CD4-positive, alpha-beta T cell treated with Interleukin-21 for 1 hour (primary cell): ENCODE measurements around the gene SNX2.
"Not testable (repeated sequence)": the region's sequence is repeated elsewhere in the genome, so short reads cannot be mapped to it uniquely, and the experiment has no call there.

ENCODE experiments used
- DNase-seq: peaks from one replicate; pipeline ENCODE4 v3.0.0-alpha.2; 2020

SNX2 gene

DNA sequence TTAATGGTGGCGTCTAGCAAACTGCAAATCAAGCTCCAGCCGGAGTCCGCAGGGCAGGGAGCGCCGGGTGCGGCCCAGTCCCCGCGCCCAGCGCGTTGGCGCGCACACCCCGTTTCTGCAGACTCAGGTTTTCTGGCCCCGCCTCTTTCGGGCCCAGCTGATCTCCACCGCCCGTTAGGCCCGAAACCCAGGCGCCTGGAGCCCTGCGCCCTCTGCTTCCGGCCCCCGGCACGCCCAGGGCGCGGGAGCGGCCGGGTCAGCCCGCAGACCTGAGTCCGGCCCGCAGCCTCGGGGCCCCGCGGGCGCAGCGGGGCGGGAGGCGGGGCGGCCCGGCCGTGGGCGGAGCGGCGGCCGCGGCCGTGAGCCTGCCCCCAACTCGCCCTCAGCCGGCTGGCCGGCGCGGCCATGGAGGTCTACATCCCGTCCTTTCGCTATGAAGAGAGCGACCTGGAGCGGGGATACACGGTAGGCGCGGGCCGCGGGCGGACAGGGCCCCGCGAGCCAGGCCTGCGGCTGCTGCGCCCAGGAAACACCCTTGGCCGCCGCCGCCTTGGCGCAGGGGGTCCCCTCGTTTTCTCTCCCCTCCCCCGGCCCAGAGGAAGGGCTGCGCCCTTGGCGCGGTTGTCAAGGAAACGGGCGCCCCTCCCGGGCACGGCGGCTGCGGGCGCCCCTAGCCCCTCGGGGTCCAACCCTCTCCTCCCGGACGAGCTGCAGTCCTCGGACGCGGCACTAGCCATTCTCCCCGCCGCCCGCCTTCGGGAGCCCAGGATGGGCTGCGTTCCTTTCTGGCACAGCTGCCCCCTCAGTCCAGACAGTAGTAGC is 70.6 kb downstream of the SNX2 start, which contains the start of gene SNX24:
SNX24 (plus strand) TSS at position 385 of the 822 bp plus-strand sequence; CDS start at position 406, 21 bp downstream.
- DNase-seq: peak; percentile 79

DNA sequence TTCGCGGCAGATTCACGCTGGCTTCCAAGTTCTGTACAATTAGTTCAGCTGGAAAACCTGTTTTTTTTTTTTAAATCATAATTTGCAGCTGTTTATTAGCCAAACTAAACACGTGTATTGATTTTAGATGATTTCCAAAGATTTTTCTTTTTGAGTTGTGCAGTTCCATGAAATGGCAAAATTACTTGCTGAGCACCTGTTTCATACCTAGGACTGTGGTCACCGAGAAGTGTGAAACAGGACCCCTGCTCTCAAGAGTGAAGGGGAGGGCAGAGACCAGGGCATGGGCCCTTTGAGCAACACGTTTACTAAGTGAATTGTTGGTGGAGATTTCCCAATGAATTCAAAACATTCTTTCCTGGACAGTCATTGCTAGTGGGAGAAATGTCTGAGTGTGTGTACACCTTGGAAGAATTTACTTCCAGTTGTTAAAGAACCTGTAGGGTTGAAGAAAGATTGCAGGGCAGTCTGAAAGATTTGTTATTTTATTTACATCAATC is 71.2 kb downstream of the SNX2 start:
- no peak for DNase-seq

DNA sequence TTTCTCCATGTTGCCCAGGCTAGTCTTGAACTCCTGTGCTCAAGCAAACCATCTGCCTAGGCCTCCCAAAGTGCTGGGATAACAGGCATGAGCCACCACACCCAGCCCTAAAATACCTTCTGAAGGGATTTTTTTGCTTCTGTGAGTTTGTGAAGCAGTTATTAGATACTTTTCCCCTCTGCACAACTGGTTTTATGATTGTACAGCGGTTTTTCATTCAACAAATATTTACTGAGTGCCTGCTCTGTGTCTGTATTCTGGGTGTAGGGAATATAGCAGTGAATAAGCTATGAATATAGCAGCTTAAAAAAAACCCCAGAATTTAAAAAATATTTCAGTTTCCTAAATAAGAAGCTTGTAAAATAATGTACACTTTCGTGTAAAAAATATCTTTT is 72.8 kb downstream of the SNX2 start:
- DNase-seq: no peak

DNA sequence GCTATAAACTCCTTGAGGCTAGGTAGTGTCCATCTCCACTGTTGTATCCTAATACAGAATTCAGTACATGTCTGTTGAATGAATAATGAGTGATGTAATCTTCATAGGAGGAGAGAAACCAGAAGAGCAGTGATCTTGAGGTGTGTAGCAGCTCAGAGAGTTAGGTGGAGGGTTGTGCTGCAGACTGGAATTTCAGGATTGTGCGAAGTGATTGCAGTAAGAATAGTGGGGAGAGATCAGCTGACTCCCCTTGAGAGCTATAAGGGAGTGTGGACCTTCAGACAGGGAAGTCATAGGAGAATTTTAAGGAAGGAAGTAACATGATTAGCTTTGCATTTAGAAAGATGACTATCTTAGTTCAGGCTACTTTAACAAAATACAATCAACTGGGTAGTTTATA is 74.9 kb downstream of the SNX2 start:
- DNase-seq: no peak

DNA sequence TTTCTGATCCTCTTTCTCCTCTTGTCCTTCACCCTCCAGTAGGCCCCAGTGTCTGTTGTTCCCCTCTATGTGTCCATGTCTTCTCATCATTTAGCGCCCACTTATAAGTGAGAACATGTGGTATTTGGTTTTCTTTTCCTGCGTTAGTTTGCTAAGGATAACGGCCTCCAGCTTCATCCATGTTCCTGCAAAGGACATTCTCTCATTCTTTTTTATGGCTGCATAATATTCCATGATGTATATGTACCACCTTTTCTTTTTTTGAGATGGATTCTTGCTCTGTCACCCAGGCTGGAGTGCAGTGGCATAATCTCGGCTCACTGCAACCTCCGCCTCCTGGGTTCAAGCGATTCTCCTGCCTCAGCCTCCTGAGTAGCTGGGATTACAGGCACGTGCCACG is 82.7 kb downstream of the SNX2 start:
- not testable (repeated sequence) for DNase-seq

DNA sequence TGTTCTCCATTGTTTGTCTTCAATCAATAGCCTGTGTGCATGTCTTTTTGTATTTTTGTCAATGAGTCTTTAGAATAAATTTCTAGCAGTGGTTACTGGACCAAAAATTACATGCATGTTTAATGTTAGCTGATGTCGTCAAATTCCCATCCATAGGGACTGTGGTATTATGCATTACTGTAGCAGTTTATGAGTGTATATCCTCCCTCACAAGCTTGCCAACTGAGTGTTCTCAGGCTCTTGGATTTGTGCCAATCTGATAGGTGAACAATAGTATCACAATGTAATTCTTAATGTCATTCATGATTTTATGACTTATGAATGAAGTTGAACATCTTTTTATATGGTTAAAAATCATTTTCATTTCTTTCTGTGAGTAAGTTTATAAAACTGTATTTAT is 83.6 kb downstream of the SNX2 start:
- no peak for DNase-seq

DNA sequence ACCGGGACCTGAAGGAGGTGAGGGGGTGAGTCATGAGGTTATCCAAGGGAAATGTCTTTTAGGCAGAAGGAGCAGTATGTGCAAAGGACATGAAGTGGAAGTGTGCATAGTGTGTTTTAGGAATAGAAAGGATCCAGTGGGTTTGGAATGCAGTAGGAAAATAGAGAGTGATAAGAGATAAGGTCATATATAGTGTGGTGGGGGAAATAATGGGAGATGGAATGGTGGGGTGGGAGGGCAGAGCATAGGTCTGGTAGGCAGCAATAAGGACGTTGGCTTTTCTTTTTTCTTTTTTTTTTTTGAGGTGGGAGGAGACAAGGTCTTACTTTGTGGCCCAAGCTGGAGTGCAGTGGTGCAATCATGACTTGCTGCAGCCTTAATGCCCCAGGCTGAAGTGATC is 88.4 kb downstream of the SNX2 start:
- DNase-seq: no peak

DNA sequence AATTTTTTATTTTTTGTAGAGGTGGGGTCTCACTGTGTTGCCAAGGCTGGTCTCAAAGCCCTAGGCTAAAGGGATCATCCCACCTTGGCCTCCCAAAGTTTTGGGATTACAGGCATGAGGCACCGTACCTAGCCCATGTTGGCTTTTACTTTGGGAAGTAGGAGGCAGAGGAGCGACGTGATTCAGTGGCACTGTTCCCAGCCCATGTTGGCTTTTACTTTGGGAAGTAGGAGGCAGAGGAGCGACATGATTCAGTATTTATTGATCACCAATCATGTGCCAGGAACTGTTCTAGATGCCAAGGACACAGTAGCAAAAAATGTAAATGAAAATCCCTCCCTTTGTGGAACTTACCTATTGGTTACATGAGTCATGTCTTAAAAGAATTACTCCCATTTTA is 88.8 kb downstream of the SNX2 start:
- no peak for DNase-seq

DNA sequence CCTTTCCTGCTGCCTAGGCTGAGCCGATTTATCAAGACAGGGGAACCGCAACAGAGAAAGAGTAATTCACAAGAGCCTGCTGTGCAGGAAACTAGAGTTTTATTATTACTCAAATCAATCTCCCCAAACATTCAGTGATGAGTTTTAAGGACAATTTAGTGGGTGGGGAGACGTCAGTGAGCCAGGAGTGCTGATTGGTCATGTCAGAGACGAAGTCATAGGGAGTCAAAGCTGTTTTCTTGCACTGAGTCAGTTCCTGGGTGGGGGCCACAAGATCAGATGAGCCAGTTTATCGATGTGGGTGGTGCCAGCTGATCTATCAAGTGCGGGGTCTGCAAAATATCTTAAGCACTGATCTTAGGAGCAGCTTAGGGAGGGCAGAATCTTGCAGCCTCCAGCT is 89.5 kb downstream of the SNX2 start:
- DNase-seq: no peak

DNA sequence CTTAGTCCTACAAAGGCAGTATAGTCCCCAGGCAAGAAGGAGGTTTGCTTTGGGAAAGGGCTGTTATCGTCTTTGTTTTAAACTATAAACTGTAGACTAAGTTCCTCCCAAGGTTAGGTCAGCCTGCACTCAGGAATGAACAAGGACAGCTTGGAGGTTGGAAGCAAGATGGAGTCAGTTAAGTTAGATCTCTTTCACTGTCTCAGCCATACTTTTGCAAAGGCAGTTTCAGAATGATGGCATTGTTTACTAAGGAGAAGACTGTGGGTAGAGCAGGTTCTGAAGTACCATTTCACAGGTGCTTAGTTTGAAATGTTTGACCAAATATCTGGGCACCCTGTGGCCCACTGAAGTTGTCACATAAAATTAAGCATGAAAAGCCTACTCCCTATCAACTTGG is 90.0 kb downstream of the SNX2 start:
- DNase-seq: no peak

DNA sequence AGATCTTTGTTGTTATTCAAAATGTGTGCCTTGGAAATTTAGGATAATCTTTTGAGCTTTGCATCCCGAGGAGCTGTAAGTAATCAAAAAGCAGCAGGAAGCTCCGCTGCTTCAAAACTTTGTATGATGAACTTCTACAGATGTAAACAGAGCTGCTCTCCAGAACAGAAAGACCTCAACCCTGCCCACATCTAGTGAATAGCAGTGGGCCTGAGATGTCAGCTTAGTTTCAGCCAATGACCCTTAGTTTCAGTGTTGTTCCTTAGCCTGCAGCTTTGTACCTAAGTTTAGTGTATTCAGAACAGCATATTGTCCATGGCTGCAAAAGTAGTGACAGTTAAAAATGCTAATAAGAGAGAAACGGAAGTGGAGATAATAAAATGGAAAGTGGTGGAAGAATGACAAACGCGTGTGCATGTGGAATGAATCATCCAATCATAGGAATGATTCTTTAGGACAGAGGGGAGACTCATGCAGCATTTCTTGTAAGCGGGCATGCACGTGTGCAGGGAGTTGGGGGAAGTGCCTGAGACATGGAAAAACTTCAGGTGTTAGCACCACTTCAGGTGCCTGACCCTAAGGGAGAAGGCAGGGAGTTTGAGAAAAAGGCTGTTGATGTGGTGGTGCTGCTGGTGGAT is 95.5 kb downstream of the SNX2 start:
- DNase-seq: no peak

DNA sequence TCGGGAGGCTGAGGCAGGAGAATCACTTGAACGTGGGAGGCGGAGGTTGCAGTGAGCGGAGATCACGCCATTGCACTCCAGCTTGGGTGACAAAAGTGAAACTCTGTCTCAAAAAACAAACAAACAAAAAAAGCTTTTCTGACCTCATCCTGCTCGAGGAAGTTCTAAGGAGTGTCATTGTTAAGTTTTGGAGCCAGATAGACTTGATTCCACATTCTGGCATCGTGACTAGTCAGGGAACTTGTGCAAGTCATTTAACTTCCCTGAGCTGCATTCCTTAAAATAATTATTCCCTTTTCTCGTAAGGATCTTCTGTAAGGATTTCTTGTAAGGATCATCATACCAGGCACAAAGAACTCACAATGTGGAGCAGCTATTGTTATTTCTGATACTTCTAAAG is 96.8 kb downstream of the SNX2 start:
- DNase-seq: no peak

DNA sequence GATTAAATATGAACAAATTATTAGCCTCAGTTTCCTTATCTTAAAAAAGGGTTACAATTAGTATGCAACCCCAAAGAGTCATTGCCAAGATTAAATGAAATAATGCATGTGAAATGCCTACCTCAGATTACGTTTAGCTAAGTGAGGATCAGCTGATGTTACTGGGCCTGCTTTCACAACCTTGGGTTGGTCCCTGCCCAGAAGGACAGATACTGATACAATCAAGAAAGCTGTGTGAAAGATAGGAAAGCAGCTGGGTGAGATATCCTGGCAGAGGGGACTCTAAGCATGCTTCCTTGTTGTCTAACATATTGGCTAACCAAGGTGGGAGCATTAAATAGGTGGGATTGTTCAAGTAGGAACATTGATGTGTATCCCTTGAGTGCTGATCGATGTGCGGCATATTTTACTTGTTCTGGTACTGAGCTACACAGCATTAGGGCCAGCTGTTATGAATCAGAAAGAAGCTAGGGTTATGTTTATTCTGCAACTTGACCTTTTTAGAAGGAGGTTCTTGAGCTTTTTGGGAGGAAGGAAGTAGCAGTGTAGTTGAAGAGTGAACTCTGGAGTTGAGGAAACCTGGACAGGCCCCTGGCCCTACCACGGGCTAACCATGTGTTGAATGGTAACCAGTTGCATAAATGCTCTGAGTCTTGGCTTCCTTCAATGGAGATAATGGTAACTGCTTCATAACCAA is 99.4 kb downstream of the SNX2 start:
- no peak for DNase-seq

DNA sequence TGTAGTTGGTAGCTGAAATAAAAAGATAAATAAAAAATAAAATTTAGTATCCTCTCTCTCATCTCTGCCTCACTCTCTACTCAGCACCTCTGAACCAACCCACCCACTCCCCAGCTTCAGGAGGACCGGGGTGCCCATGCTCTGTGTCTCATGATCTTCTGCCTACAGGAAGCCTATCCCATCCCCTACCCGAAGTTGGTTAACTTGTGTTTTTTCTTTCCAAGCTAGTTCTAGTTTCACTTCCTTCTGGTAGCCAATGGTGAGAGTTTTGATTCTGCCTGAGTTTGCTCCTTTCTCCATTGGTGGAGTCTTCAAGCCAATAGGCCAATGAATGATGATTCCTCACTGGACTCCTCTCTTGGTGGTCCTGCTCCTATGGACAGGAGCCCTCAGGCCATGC is 102.6 kb downstream of the SNX2 start:
- DNase-seq: no peak

DNA sequence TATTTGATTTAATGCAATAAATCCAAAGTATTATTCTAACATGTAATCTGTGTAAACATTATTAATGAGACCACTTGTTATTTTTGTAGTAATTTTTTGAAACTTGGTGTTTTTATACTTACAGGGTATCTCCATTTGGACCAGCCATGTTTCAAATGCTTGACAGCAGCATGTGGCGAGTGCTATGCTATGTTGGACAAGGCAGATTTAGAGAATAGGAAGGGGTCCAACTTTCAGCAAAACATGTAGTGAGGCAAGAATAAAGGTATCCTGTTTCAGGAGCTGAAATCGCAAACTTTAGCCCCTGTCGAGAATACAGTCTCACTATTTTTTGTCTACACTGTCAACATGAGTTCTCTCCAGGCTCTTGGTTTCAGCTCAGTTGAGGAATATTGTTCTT is 104.2 kb downstream of the SNX2 start:
- DNase-seq: no peak
